Loucy (cell line): ENCODE results near the gene GPBP1.

Experiments
- H2AFZ ChIP-seq: fragments of 200-600 bp; sonication (generic); 2 replicates; pipeline ENCODE4 v1.6.0; 2016; ENCODE audit warnings: antibody characterized with exemption, mild to moderate bottlenecking, low read length, moderate library complexity
- H3F3A ChIP-seq: fragments of 200-600 bp; 2 replicates; pipeline ENCODE4 v1.6.0; 2016; ENCODE audit warnings: antibody characterized with exemption, low read depth, mild to moderate bottlenecking
- H3K27me3 ChIP-seq: fragments of 200-600 bp; sonication (generic); 2 replicates; pipeline ENCODE4 v1.6.1; 2014; ENCODE audit warnings: low read length, mild to moderate bottlenecking; ENCODE audit not compliant: insufficient read depth, poor library complexity, severe bottlenecking
- H3K36me3 ChIP-seq: fragments of 200-600 bp; sonication (generic); 2 replicates; pipeline ENCODE4 v1.6.1; 2016; ENCODE audit warnings: low read length; ENCODE audit not compliant: insufficient read depth
- H3K4me1 ChIP-seq: fragments of 200-600 bp; sonication (generic); 2 replicates; pipeline ENCODE4 v1.5.1; 2014; ENCODE audit warnings: low read length, mild to moderate bottlenecking; ENCODE audit not compliant: insufficient read depth, poor library complexity, severe bottlenecking
- H3K4me2 ChIP-seq: fragments of 200-600 bp; sonication (generic); 2 replicates; pipeline ENCODE4 v1.6.0; 2014; ENCODE audit warnings: antibody characterized with exemption, low read length, low read depth, mild to moderate bottlenecking; ENCODE audit not compliant: poor library complexity, severe bottlenecking
- H3K4me3 ChIP-seq: fragments of 200-600 bp; sonication (generic); 2 replicates; pipeline ENCODE4 v1.5.1; 2014; ENCODE audit warnings: low read length, mild to moderate bottlenecking, mixed read lengths; ENCODE audit not compliant: poor library complexity, severe bottlenecking
- H3K79me2 ChIP-seq: fragments of 200-600 bp; sonication (generic); 2 replicates; pipeline ENCODE4 v1.6.1; 2014; ENCODE audit warnings: low read length; ENCODE audit not compliant: insufficient read depth
- H3K9ac ChIP-seq: fragments of 200-600 bp; sonication (generic); 2 replicates; pipeline ENCODE4 v1.6.0; 2014; ENCODE audit warnings: mild to moderate bottlenecking, low read depth, low read length, moderate library complexity; ENCODE audit not compliant: poor library complexity, severe bottlenecking
- H3K9me2 ChIP-seq: fragments of 200-600 bp; sonication (generic); replicated peaks from 2 replicates; pipeline ENCODE4 v1.6.1; 2016; ENCODE audit warnings: low read depth, low read length, mixed read lengths
- H3K9me3 ChIP-seq: fragments of 200-600 bp; sonication (generic); 2 replicates; pipeline ENCODE4 v1.6.1; 2014; ENCODE audit warnings: mild to moderate bottlenecking, antibody characterized with exemption, low read length, low read depth; ENCODE audit not compliant: insufficient read depth
- H4K20me1 ChIP-seq: fragments of 200-600 bp; sonication (generic); 2 replicates; pipeline ENCODE4 v1.6.0; 2014; ENCODE audit warnings: antibody characterized with exemption, low read length, mild to moderate bottlenecking; ENCODE audit not compliant: insufficient read depth, poor library complexity, severe bottlenecking
- EZH2phosphoT487 ChIP-seq: fragments of 200-600 bp; IDR thresholded peaks from 2 replicates; pipeline ENCODE4 v1.6.1; 2018; ENCODE audit warnings: antibody characterized with exemption, mild to moderate bottlenecking, moderate library complexity, borderline replicate concordance
- TF ChIP-seq, protein P1 (sequence below): fragments of 200-600 bp; sonication (generic); conservative IDR thresholded peaks from 2 replicates; pipeline ENCODE4 v1.5.1; 2014; ENCODE audit warnings: mild to moderate bottlenecking, antibody characterized with exemption, low read length

The GPBP1 gene

DNA sequence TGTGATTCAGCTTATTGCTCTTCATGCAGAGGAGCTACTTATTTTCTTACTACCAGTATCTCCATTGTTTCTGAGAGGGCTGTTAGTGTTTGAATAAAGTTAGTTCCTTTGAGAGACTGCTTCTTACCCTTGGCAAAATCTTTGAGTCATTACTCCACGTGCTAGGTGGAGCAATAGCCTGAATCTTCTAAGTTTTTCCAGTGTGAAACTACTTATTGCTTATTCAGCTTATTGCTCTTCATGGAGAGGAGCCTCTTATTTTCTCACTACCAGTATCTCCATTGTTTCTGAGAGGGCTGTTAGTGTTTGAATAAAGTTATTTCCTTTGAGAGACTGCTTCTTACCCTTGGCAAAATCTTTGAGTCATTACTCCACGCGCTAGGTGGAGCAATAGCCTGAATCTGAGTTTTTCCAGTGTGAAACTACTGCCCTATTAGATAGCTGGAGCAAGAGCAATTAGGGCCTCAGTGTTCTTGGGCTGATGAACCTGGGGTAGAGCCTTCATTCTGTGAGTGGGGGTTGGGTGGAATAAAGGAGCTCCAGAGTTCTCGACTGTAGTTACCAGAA lies 41.9 kb downstream of the GPBP1 start:
- Histone ChIP-seq H4K20me1 (peaks cover 85% of the 10 kb centered on the region), H3F3A (no peaks in the 10 kb centered on the region; the same call in 1 of the 2 replicates)

DNA sequence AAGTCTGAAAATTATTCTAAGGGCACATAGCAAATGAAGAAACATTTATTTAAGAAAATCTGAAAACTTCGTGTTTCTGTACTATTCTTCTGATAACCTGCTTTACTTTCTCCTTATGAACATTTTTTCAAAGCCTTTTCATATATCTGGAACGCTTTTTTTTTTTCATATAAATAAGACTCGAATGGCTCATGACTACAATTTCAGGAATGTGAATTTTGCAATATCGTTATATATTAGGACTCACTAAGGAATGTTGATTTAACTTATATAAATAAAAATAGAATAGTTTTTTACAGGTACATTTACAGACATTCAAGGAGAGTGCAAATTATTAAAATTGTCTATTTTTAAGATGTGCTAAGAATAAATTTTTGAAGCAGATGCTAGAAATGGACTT lies 42.9 kb downstream of the GPBP1 start:
- Histone ChIP-seq H2AFZ (no peak overlapping the region), H3K36me3 (peaks cover 56% of the 10 kb centered on the region), H3K4me1 (no peaks in the 10 kb centered on the region), H3K9ac (no peak overlapping the region), H3K9me2 (no peaks in the 10 kb centered on the region), H3F3A (no peaks in the 10 kb centered on the region; the same call in 1 of the 2 replicates), H3K79me2 (peaks cover 95% of the 10 kb centered on the region), H4K20me1 (peaks cover 88% of the 10 kb centered on the region), H3K27me3 (no peaks in the 10 kb centered on the region), H3K4me2 (no peak overlapping the region), H3K4me3 (no peak overlapping the region), H3K9me3 (no peaks in the 10 kb centered on the region)
- TF ChIP-seq EZH2phosphoT487: no peak
- TF ChIP-seq, protein P1, sequence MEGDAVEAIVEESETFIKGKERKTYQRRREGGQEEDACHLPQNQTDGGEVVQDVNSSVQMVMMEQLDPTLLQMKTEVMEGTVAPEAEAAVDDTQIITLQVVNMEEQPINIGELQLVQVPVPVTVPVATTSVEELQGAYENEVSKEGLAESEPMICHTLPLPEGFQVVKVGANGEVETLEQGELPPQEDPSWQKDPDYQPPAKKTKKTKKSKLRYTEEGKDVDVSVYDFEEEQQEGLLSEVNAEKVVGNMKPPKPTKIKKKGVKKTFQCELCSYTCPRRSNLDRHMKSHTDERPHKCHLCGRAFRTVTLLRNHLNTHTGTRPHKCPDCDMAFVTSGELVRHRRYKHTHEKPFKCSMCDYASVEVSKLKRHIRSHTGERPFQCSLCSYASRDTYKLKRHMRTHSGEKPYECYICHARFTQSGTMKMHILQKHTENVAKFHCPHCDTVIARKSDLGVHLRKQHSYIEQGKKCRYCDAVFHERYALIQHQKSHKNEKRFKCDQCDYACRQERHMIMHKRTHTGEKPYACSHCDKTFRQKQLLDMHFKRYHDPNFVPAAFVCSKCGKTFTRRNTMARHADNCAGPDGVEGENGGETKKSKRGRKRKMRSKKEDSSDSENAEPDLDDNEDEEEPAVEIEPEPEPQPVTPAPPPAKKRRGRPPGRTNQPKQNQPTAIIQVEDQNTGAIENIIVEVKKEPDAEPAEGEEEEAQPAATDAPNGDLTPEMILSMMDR: no peak

More for the DNA sequence above, 41.9 kb downstream of the GPBP1 start:
- H3K9me2 ChIP-seq: no peaks in the 10 kb centered on the region
- no peak overlapping the region for H3K4me3 ChIP-seq
- H3K79me2 ChIP-seq: peaks cover 96% of the 10 kb centered on the region
- no peaks in the 10 kb centered on the region for H3K9me3 ChIP-seq
- no peak for TF ChIP-seq EZH2phosphoT487
- TF ChIP-seq, protein P1: no peak
- no peak overlapping the region for H2AFZ ChIP-seq
- no peaks in the 10 kb centered on the region for H3K27me3 ChIP-seq
- no peak overlapping the region for H3K9ac ChIP-seq
- H3K4me2 ChIP-seq: no peak overlapping the region
- H3K36me3 ChIP-seq: peaks cover 52% of the 10 kb centered on the region
- H3K4me1 ChIP-seq: no peaks in the 10 kb centered on the region

DNA sequence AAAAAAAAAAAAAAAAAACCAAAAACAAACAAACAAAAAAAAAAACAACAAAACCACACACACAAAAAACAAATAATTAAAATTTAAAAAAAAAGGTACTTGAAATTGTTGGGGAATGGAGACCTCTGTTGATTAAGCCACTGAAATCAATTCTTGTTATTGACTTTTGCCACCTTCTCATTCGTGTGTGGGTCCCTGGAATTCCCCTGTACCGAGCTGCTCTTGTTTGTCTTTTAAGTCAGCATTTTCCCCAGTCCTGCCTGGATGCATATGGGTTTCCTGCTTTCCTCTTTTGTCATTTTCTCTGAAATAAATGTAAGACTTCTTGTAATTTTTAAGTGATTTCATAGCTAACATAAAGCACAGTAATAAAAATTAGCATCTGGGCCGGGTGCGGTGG lies 45.5 kb downstream of the GPBP1 start:
- Histone ChIP-seq H3K9me3 (no peaks in the 10 kb centered on the region), H3F3A (no peaks in the 10 kb centered on the region; the same call in 1 of the 2 replicates), H3K79me2 (peaks cover 91% of the 10 kb centered on the region), H3K9me2 (no peaks in the 10 kb centered on the region), H3K27me3 (no peaks in the 10 kb centered on the region), H2AFZ (no peak overlapping the region), H3K4me1 (no peaks in the 10 kb centered on the region), H3K4me2 (no peak overlapping the region), H3K9ac (no peak overlapping the region), H4K20me1 (peaks cover 84% of the 10 kb centered on the region), H3K4me3 (no peak overlapping the region), H3K36me3 (peaks cover 47% of the 10 kb centered on the region)
- no peak for TF ChIP-seq EZH2phosphoT487
- TF ChIP-seq, protein P1: no peak
